IMR-90 (cell line): Measurements from ENCODE around the gene TADA2A. TPM values are rescaled to one million over a fixed set of nuclear protein-coding genes. Genes with fewer than 3 reads are reported as not detected.

Experiments used
- ATAC-seq: fragments of 200-7000 bp; cut with Tn5 transposase; 2 replicates; pipeline ENCODE4 v1.9.1; 2020; ENCODE audit warnings: low read depth, mild to moderate bottlenecking, moderate library complexity
- BruUV-seq: library from RNA; stranded (reverse); fragments of 400-500 nt; replicated peaks from 2 replicates; lab custom pipeline; 2021; lab: Mats Ljungman, UMichigan
- CTCF ChIA-PET: fragments of 300-600 bp; formaldehyde crosslinking; extraction: SDS; loops from one replicate; lab custom pipeline; 2021; ENCODE audit warnings: antibody characterized with exemption; lab: Yijun Ruan, JAX
- POLR2A ChIA-PET: fragments of 300-600 bp; sonication (Branson Sonifier 250); formaldehyde crosslinking; loops from one replicate; lab custom pipeline; 2022; ENCODE audit warnings: antibody characterized with exemption; ENCODE audit not compliant: unreplicated experiment; lab: Charles Lee
- DNase-seq: peaks from one replicate; pipeline ENCODE4 v3.0.0; 2013
- H2AFZ ChIP-seq: replicated peaks from 2 replicates; pipeline ENCODE3; 2013; ENCODE audit warnings: low read length, mild to moderate bottlenecking; ENCODE audit not compliant: poor library complexity
- H2AK5ac ChIP-seq: 2 replicates; pipeline ENCODE4 v1.6.1; 2013; ENCODE audit warnings: low read depth, low read length, inconsistent platforms
- H2AK9ac ChIP-seq: replicated peaks from 2 replicates; pipeline ENCODE3; 2013; ENCODE audit warnings: mild to moderate bottlenecking, low read depth, low read length, moderate library complexity; ENCODE audit not compliant: poor library complexity
- H2BK120ac ChIP-seq: 2 replicates; pipeline ENCODE4 v1.6.1; 2013; ENCODE audit warnings: low read depth, low read length, inconsistent platforms
- H2BK15ac ChIP-seq: 3 replicates; pipeline ENCODE4 v1.6.1; 2013; ENCODE audit warnings: low read depth, low read length, inconsistent platforms
- H2BK20ac ChIP-seq: 2 replicates; pipeline ENCODE4 v1.6.1; 2013; ENCODE audit warnings: low read depth, mild to moderate bottlenecking, inconsistent platforms, low read length, moderate library complexity
- H2BK5ac ChIP-seq: 2 replicates; pipeline ENCODE4 v1.6.1; 2013; ENCODE audit warnings: mild to moderate bottlenecking, low read depth, low read length, inconsistent platforms; ENCODE audit not compliant: poor library complexity, severe bottlenecking
- H3K14ac ChIP-seq: replicated peaks from 2 replicates; pipeline ENCODE4 v1.6.1; 2013; ENCODE audit warnings: low read depth, low read length, inconsistent platforms
- H3K18ac ChIP-seq: 2 replicates; pipeline ENCODE4 v1.6.1; 2013; ENCODE audit warnings: low read depth, low read length, control low read depth
- H3K23ac ChIP-seq: 2 replicates; pipeline ENCODE4 v1.6.1; 2013; ENCODE audit warnings: low read depth, low read length, inconsistent platforms
- H3K27ac ChIP-seq: 2 replicates; pipeline ENCODE4 v1.5.1; 2013; ENCODE audit warnings: mild to moderate bottlenecking, control low read depth, low read length; ENCODE audit not compliant: insufficient read depth
- H3K27me3 ChIP-seq: 2 replicates; pipeline ENCODE4 v1.6.1; 2013; ENCODE audit warnings: low read length; ENCODE audit not compliant: control insufficient read depth, insufficient read depth
- H3K36me3 ChIP-seq: 2 replicates; pipeline ENCODE4 v1.6.1; 2013; ENCODE audit warnings: low read length, mixed read lengths; ENCODE audit not compliant: control insufficient read depth, insufficient read depth
- H3K4ac ChIP-seq: 2 replicates; pipeline ENCODE4 v1.6.1; 2013; ENCODE audit warnings: low read depth, low read length, inconsistent platforms
- H3K4me1 ChIP-seq: 2 replicates; pipeline ENCODE4 v1.6.1; 2013; ENCODE audit warnings: low read length, mixed read lengths; ENCODE audit not compliant: control insufficient read depth, insufficient read depth
- H3K4me2 ChIP-seq: 2 replicates; pipeline ENCODE4 v1.6.1; 2013; ENCODE audit warnings: low read depth, mild to moderate bottlenecking, control low read depth, low read length, moderate library complexity
- H3K4me3 ChIP-seq: 2 replicates; pipeline ENCODE4 v1.5.1; 2013; ENCODE audit warnings: low read depth, mild to moderate bottlenecking, control low read depth, low read length, moderate library complexity; ENCODE audit not compliant: insufficient read depth
- H3K56ac ChIP-seq: 2 replicates; pipeline ENCODE4 v1.6.1; 2013; ENCODE audit warnings: low read length, inconsistent platforms; ENCODE audit not compliant: insufficient read depth; ENCODE audit errors: extremely low read depth
- H3K79me1 ChIP-seq, 2 experiments: 2 replicates each; pipeline ENCODE4 v1.6.1; 2013; ENCODE audit warnings: low read length in 2 of 2, inconsistent platforms in 1 of 2, low read depth in 1 of 2
- H3K9ac ChIP-seq: 2 replicates; pipeline ENCODE4 v1.6.1; 2013; ENCODE audit warnings: low read depth, low read length, control low read depth
- H3K9me1 ChIP-seq: 2 replicates; pipeline ENCODE4 v1.6.1; 2013; ENCODE audit warnings: low read length, inconsistent platforms; ENCODE audit not compliant: insufficient read depth
- H3K9me3 ChIP-seq: 2 replicates; pipeline ENCODE4 v1.6.1; 2013; ENCODE audit warnings: low read length; ENCODE audit not compliant: control insufficient read depth, insufficient read depth
- H4K20me1 ChIP-seq: 2 replicates; pipeline ENCODE4 v1.6.1; 2013; ENCODE audit warnings: low read length, inconsistent platforms; ENCODE audit not compliant: insufficient read depth
- H4K5ac ChIP-seq: 2 replicates; pipeline ENCODE4 v1.6.1; 2013; ENCODE audit warnings: mild to moderate bottlenecking, low read depth, low read length, control low read depth
- H4K8ac ChIP-seq, 2 experiments: 2 replicates each; pipeline ENCODE4 v1.6.1; 2013; ENCODE audit warnings: low read depth in 2 of 2, low read length in 2 of 2, control low read depth in 1 of 2, inconsistent platforms in 1 of 2
- H4K91ac ChIP-seq: 2 replicates; pipeline ENCODE4 v1.6.1; 2013; ENCODE audit warnings: low read depth, low read length, inconsistent platforms; ENCODE audit not compliant: insufficient read depth
- BHLHE40 ChIP-seq: fragments of 150-350 bp; IDR thresholded peaks from 2 replicates; pipeline ENCODE4 v1.6.1; 2016; ENCODE audit warnings: mild to moderate bottlenecking, low read depth, low read length
- CEBPB ChIP-seq: IDR thresholded peaks from 2 replicates; pipeline ENCODE4 v1.6.1; 2012; ENCODE audit warnings: low read depth, low read length, improper control_type of control experiment
- ELK1 ChIP-seq: fragments of 150-350 bp; IDR thresholded peaks from 2 replicates; pipeline ENCODE4 v1.6.1; 2016; ENCODE audit warnings: low read depth, mild to moderate bottlenecking, low read length, moderate library complexity, borderline replicate concordance
- FOS ChIP-seq: fragments of 150-350 bp; IDR thresholded peaks from 2 replicates; pipeline ENCODE4 v1.6.1; 2016; ENCODE audit warnings: low read depth, low read length
- MAFK ChIP-seq: IDR thresholded peaks from 2 replicates; pipeline ENCODE4 v1.6.1; 2012; ENCODE audit warnings: low read depth, low read length, improper control_type of control experiment
- MAZ ChIP-seq: IDR thresholded peaks from 2 replicates; pipeline ENCODE4 v1.6.1; 2012; ENCODE audit warnings: low read depth, mild to moderate bottlenecking, low read length, improper control_type of control experiment, moderate library complexity, borderline replicate concordance
- MXI1 ChIP-seq: IDR thresholded peaks from 2 replicates; pipeline ENCODE4 v1.6.1; 2012; ENCODE audit warnings: low read depth, mild to moderate bottlenecking, low read length, moderate library complexity, borderline replicate concordance
- POLR2A ChIP-seq: IDR thresholded peaks from 2 replicates; pipeline ENCODE4 v1.6.1; 2012; ENCODE audit warnings: mild to moderate bottlenecking, low read depth, low read length
- RCOR1 ChIP-seq: IDR thresholded peaks from 2 replicates; pipeline ENCODE4 v1.6.1; 2012; ENCODE audit warnings: mild to moderate bottlenecking, low read length, improper control_type of control experiment; ENCODE audit not compliant: insufficient replicate concordance
- RFX5 ChIP-seq: IDR thresholded peaks from 2 replicates; pipeline ENCODE4 v1.8.0; 2012; ENCODE audit warnings: low read depth, mild to moderate bottlenecking, low read length, moderate library complexity
- SMC3 ChIP-seq: fragments of 150-350 bp; IDR thresholded peaks from 2 replicates; pipeline ENCODE4 v1.6.1; 2016; ENCODE audit warnings: low read depth, mild to moderate bottlenecking, antibody characterized with exemption, low read length, moderate library complexity
- WGBS, 2 experiments: methylation state at CpG; one replicate each; pipeline versions ENCODE4 v1.1.5 to v1.1.7; 2013; ENCODE audit warnings: missing lambda C conversion rate in 2 of 2; ENCODE audit not compliant: insufficient read length in 1 of 2; ENCODE audit errors: extremely low coverage in 2 of 2; 5-methylcytosine and 5-hydroxymethylcytosine counted together
- dilution Hi-C: fragments of 300-500 bp; cut with HindIII; formaldehyde crosslinking; loops from one replicate; pipeline ENCODE4 v1.14.3; 2018; ENCODE audit warnings: low sequenced_read_pairs; ENCODE audit not compliant: unreplicated experiment
- in situ Hi-C: fragments of 300-500 bp; cut with MboI; formaldehyde crosslinking; loops from 3 replicates; pipeline ENCODE4 v1.14.3; 2019; ENCODE audit warnings: low sequenced_read_pairs, inconsistent platforms, mixed read lengths
- intact Hi-C: fragments of 100-400 bp; cut with micrococcal nuclease; formaldehyde crosslinking; loops from 2 replicates; pipeline ENCODE4 v1.10.0; 2022
- polyA plus RNA-seq, 3 experiments: library from polyadenylated mRNA; depleted of rRNA; stranded (reverse); fragments of >200 nt; gene quantifications; 2 replicates each; pipeline ENCODE4 v1.2.3, GENCODE V29; 2012; ENCODE audit warnings: low replicate concordance in 1 of 3
- total RNA-seq: library from RNA; depleted of rRNA; stranded (reverse); fragments of >200 nt; gene quantifications from 2 replicates; pipeline ENCODE4 v1.2.3, GENCODE V29; 2012
- TF ChIP-seq, protein P1 (sequence below): fragments of 150-350 bp; IDR thresholded peaks from 2 replicates; pipeline ENCODE4 v1.6.1; 2017; ENCODE audit warnings: mild to moderate bottlenecking, antibody characterized with exemption, low read length, low read depth
- TF ChIP-seq, protein P2 (sequence below): conservative IDR thresholded peaks from 2 replicates; pipeline ENCODE4 v1.5.1; 2012; ENCODE audit warnings: mild to moderate bottlenecking, low read depth, low read length, improper control_type of control experiment

The TADA2A gene
- total and polyA plus RNA-seq, 2 of the 4 experiments (the other 2 are of a cell fraction) = 13.1 to 19.7 TPM

DNA sequence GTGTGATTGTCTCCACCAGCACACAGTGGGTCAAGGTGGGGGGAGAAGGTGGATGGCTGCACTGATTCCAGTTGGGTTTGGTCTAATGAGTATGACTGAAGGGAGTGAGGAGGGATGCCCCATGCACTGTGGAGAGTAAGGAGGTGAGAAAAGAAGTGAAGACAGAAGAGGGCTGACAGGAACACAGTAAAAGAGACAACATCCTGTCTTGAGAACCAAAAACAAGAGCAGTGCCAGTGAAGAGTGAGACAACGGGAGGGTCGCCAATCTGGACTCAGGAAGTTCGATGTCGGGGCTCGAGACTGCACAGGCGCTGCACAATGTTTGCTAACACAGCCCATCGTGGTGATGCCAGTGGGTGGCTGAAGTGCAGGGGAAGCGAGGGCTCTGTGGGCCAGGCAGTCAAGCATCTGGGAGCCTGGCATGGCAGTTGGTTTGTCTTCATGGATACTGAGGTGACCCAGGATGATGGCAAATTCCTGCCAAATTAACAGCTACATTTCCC is 117.1 kb downstream of the TADA2A start:
- intact Hi-C loops (no loop called here), in situ Hi-C loops (no loop called here), dilution Hi-C loops (no loop called here)
- H3K4me1 ChIP-seq = peaks cover 12% of the 10 kb centered on the region
- peaks cover 18% of the 10 kb centered on the region for H3K9me1 ChIP-seq
- H3K27ac ChIP-seq = no peak overlapping the region
- no peak overlapping the region for H4K8ac ChIP-seq
- H2BK20ac ChIP-seq = no peak overlapping the region
- ChIA-PET POLR2A (no interaction called here), CTCF (no interaction called here)
- no peak overlapping the region for H3K9ac ChIP-seq
- H4K91ac ChIP-seq = no peak overlapping the region
- H3K14ac ChIP-seq = no peak overlapping the region
- no peak overlapping the region for H3K18ac ChIP-seq
- no peak overlapping the region for H3K4me3 ChIP-seq
- no peak overlapping the region for H3K4ac ChIP-seq
- H2AK9ac ChIP-seq = no peak overlapping the region
- H2AFZ ChIP-seq = no peak overlapping the region
- no peak overlapping the region for H2BK5ac ChIP-seq
- no peaks in the 10 kb centered on the region for H3K9me3 ChIP-seq
- no peak overlapping the region for H2BK120ac ChIP-seq
- H3K36me3 ChIP-seq = peaks cover 19% of the 10 kb centered on the region
- WGBS, 2 experiments = 93% methylated on average over 6 of the region's 8 CpGs; no CpG with 5 or more reads in 1 of the 2 experiments
- peaks cover 13% of the 10 kb centered on the region; the same call in 1 of the 2 replicates for H4K20me1 ChIP-seq
- no peak overlapping the region for H3K56ac ChIP-seq
- no TSS peak for BruUV-seq
- ATAC-seq = no peak
- peaks cover 0 to 42% of the 10 kb centered on the region in 2 experiments; a peak in 3 of 4 replicates for H3K79me1 ChIP-seq
- DNase-seq = no peak
- H3K27me3 ChIP-seq = no peaks in the 10 kb centered on the region
- no peak overlapping the region for H3K4me2 ChIP-seq
- no peak overlapping the region for H2BK15ac ChIP-seq
- H2AK5ac ChIP-seq = no peak overlapping the region
- no peak overlapping the region for H4K5ac ChIP-seq
- H3K23ac ChIP-seq = no peak overlapping the region
- TF ChIP-seq FOS (no peak), MAFK (no peak), RFX5 (no peak), POLR2A (no peak), ELK1 (no peak), MAZ (no peak), MXI1 (no peak), SMC3 (no peak), BHLHE40 (no peak), CEBPB (no peak), RCOR1 (no peak)
- TF ChIP-seq, protein P1, sequence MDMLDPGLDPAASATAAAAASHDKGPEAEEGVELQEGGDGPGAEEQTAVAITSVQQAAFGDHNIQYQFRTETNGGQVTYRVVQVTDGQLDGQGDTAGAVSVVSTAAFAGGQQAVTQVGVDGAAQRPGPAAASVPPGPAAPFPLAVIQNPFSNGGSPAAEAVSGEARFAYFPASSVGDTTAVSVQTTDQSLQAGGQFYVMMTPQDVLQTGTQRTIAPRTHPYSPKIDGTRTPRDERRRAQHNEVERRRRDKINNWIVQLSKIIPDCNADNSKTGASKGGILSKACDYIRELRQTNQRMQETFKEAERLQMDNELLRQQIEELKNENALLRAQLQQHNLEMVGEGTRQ = no peak
- TF ChIP-seq, protein P2, sequence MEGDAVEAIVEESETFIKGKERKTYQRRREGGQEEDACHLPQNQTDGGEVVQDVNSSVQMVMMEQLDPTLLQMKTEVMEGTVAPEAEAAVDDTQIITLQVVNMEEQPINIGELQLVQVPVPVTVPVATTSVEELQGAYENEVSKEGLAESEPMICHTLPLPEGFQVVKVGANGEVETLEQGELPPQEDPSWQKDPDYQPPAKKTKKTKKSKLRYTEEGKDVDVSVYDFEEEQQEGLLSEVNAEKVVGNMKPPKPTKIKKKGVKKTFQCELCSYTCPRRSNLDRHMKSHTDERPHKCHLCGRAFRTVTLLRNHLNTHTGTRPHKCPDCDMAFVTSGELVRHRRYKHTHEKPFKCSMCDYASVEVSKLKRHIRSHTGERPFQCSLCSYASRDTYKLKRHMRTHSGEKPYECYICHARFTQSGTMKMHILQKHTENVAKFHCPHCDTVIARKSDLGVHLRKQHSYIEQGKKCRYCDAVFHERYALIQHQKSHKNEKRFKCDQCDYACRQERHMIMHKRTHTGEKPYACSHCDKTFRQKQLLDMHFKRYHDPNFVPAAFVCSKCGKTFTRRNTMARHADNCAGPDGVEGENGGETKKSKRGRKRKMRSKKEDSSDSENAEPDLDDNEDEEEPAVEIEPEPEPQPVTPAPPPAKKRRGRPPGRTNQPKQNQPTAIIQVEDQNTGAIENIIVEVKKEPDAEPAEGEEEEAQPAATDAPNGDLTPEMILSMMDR = no peak
